ENCODE results near the gene ATP9A. TPM values are rescaled to one million over a fixed set of nuclear protein-coding genes. Genes with fewer than 3 reads are reported as not detected.
"Not testable (repeated sequence)": the region's sequence is repeated elsewhere in the genome, so short reads cannot be mapped to it uniquely, and the experiment has no call there.

The ATP9A gene
- total RNA-seq, 3 donors from 2014 or later = 54.0 to 102 (median 59.4) TPM

GRCh38 chr20:51570739-51571459, 197.3 kb downstream of the ATP9A start:
- intact Hi-C loops (cut with DNase I, micrococcal nuclease) = no loop called here
- no peak overlapping the region for H3K4me3 ChIP-seq
- no peaks in the 10 kb centered on the region for H3K4me1 ChIP-seq (ENCODE audit: low read depth)
- no peaks in the 10 kb centered on the region for H3K9me3 ChIP-seq
- DNase-seq (peak in 1 of 3 donors; percentile 10), ATAC-seq (peak; percentile 20)
- no peak for TF ChIP-seq CTCF (IDR thresholded peaks at IDR 0.05)
- no peaks in the 10 kb centered on the region for H3K36me3 ChIP-seq (ENCODE audit: low read depth)

- no peak for TF ChIP-seq CTCF (IDR thresholded peaks at IDR 0.05)
- intact Hi-C loops (cut with DNase I, micrococcal nuclease) = no loop called here
- Histone ChIP-seq H3K9me3 (no peaks in the 10 kb centered on the region), H3K36me3 (ENCODE audit: low read depth) (no peaks in the 10 kb centered on the region), H3K4me3 (no peak overlapping the region), H3K4me1 (ENCODE audit: low read depth) (no peaks in the 10 kb centered on the region)
- peak; percentile 21 for ATAC-seq
- DNase-seq = no peak
Observed at GRCh38 chr20:51569815-51570738, 198.1 kb downstream of the ATP9A start.

GRCh38 chr20:51568533-51568932, 199.7 kb downstream of the ATP9A start:
- H3K36me3 ChIP-seq (ENCODE audit: low read depth); ATAC-seq; H3K9me3 ChIP-seq; DNase-seq; H3K4me1 ChIP-seq (ENCODE audit: low read depth); H3K4me3 ChIP-seq; intact Hi-C loops (cut with DNase I, micrococcal nuclease): not testable (repeated sequence)

- Histone ChIP-seq H3K4me1 (ENCODE audit: low read depth) (no peaks in the 10 kb centered on the region), H3K36me3 (ENCODE audit: low read depth) (no peaks in the 10 kb centered on the region), H3K9me3 (no peaks in the 10 kb centered on the region), H3K4me3 (no peak overlapping the region)
- no peak for TF ChIP-seq CTCF (IDR thresholded peaks at IDR 0.05)
- intact Hi-C loops (cut with DNase I, micrococcal nuclease) = no loop called here
- ATAC-seq (no peak), DNase-seq (no peak)
Observed at GRCh38 chr20:51567622-51568021, 200.6 kb downstream of the ATP9A start.

GRCh38 chr20:51566594-51566993, 201.6 kb downstream of the ATP9A start:
- Histone ChIP-seq H3K36me3 (ENCODE audit: low read depth) (no peaks in the 10 kb centered on the region), H3K4me3 (no peak overlapping the region), H3K9me3 (no peaks in the 10 kb centered on the region), H3K4me1 (ENCODE audit: low read depth) (peaks cover 9% of the 10 kb centered on the region)
- intact Hi-C loops (cut with DNase I, micrococcal nuclease) = no loop called here
- DNase-seq (no peak), ATAC-seq (no peak)
- no peak for TF ChIP-seq CTCF (IDR thresholded peaks at IDR 0.05)
